ENCODE data around the gene FGF6. TPM values are rescaled to one million over a fixed set of nuclear protein-coding genes. Genes with fewer than 3 reads are reported as not detected.

FGF6 gene
- total RNA-seq, 3 donors from 2014 or later (not counting 1 experiment from before 2014, with no cell fraction given), result not detected

DNA sequence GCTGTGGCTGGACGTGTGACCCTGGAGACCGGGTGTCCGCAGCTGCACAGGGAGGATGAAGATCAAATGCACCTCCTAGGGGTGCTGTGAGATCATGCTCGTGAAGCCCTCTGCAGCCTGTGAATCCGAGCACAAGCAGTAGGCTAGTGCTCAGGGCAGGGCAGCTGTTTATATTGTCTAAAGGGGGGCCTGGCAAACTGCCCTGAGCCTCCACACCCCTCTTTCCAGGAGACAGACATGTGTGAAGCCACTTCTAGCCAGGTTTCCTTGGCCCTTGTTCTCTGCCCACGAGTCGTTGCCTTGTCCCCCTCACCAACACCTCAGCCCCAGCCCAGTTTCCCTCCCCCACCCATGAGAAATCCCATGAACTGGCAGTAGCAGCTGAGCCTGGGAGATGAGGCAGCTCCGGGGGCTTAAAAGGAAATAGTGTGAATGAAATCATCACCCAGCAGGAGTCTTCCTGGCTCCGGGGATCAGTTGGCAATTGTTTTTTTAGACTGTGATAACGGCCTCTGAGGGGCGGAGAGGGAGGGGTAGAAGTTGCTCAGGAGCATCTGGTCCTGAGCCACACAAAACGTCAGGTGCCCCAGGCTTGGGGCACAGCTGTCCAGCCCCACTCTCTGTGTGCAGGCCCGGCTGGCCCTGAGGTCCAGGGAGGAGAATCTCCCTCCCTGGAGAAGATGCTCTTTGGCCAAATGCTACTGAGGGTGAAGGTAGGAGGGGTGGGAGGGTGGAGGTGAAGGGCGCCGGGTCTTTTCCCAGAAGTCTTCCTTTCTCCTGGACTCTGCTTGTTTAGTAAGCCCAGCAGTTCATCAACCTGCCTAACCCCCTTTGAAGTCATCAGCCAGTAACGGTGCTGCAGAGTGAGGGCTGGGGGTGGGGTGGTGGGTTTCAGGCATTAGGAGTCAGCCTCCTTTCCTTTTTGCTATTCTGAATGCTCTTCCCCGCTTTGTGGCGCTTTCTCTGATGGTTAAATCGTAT, 4.0 kb downstream of the FGF6 start:
- Mint-ChIP-seq H3K27ac (no peak overlapping the region), H3K36me3 (no peaks in the 10 kb centered on the region), H3K4me1 (no peaks in the 10 kb centered on the region), H3K27me3 (ENCODE audit: low read depth in 2 of 2) (peaks cover 4 to 13% of the 10 kb centered on the region in 2 donors), H3K9me3 (no peaks in the 10 kb centered on the region), H3K4me3 (no peak overlapping the region)
- H3K9me3 ChIP-seq (ENCODE audit: control insufficient read depth, insufficient read depth, low read length), result no peaks in the 10 kb centered on the region
- H3K27ac ChIP-seq (ENCODE audit: low read length), result no peak overlapping the region
- ATAC-seq (no peak), DNase-seq (no peak)
- H3K36me3 ChIP-seq (ENCODE audit: control insufficient read depth, insufficient read depth, low read length), result no peaks in the 10 kb centered on the region
- no peaks in the 10 kb centered on the region for H3K27me3 ChIP-seq (ENCODE audit: control insufficient read depth, insufficient read depth, low read length)
- TF ChIP-seq, protein P1, sequence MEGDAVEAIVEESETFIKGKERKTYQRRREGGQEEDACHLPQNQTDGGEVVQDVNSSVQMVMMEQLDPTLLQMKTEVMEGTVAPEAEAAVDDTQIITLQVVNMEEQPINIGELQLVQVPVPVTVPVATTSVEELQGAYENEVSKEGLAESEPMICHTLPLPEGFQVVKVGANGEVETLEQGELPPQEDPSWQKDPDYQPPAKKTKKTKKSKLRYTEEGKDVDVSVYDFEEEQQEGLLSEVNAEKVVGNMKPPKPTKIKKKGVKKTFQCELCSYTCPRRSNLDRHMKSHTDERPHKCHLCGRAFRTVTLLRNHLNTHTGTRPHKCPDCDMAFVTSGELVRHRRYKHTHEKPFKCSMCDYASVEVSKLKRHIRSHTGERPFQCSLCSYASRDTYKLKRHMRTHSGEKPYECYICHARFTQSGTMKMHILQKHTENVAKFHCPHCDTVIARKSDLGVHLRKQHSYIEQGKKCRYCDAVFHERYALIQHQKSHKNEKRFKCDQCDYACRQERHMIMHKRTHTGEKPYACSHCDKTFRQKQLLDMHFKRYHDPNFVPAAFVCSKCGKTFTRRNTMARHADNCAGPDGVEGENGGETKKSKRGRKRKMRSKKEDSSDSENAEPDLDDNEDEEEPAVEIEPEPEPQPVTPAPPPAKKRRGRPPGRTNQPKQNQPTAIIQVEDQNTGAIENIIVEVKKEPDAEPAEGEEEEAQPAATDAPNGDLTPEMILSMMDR (IDR thresholded peaks at IDR 0.05), result no peak
- no peak overlapping the region for H3K4me3 ChIP-seq (ENCODE audit: low read length)
- intact Hi-C loops (cut with micrococcal nuclease), result no loop called here
- peaks cover 3% of the 10 kb centered on the region for H3K4me1 ChIP-seq (ENCODE audit: control insufficient read depth, insufficient read depth, low read length)
- WGBS (ENCODE audit: insufficient coverage), result 69% methylated on average over 15 of the region's 19 CpGs

DNA sequence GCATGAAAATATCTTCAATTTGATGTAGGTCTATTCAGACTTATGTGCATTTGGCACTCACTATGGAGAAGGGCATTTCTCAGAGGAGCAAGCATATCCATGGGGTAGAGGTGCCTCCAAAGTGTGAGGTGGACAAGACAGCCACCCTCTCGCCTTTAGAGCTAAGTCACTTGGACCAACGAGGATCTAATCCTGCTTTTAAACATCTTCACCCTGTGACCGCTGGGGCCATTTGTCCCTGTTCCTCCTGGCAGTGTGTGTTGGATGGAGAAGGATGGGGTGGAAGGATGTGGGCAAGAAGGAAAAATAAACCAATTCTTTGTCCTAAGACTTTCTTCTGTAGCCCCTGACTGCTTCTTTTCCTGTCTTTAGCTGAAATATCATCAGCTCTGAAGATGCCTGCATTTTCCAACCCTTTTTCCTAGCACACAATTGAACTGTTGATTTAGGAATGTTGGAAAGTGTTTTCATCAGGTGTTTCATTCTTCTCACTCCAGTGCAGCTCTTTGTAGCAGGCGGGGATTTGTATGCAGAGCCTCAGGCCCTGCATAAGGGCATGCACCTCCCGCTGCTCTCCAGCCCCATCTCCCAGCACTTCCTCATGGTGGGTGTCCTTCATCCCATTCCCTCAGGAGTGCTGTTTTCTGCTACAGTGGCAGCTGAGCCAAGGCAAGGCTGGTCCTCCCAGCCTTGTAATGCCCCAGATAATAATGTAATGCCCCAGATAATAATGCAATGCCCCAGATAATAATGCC, 5.3 kb downstream of the FGF6 start:
- peaks cover 4 to 15% of the 10 kb centered on the region in 2 donors for H3K27me3 Mint-ChIP-seq (ENCODE audit: low read depth in 2 of 2)
- ATAC-seq, result no peak
- no peak overlapping the region for H3K4me3 Mint-ChIP-seq
- no peak overlapping the region for H3K27ac ChIP-seq (ENCODE audit: low read length)
- intact Hi-C loops (cut with micrococcal nuclease), result no loop called here
- no peaks in the 10 kb centered on the region for H3K36me3 ChIP-seq (ENCODE audit: control insufficient read depth, insufficient read depth, low read length)
- H3K4me1 Mint-ChIP-seq, result no peaks in the 10 kb centered on the region
- H3K4me1 ChIP-seq (ENCODE audit: control insufficient read depth, insufficient read depth, low read length), result peaks cover 3% of the 10 kb centered on the region
- H3K36me3 Mint-ChIP-seq, result no peaks in the 10 kb centered on the region
- TF ChIP-seq, protein P1 (IDR thresholded peaks at IDR 0.05), result no peak
- DNase-seq, result no peak
- H3K27me3 ChIP-seq (ENCODE audit: control insufficient read depth, insufficient read depth, low read length), result no peaks in the 10 kb centered on the region
- H3K9me3 Mint-ChIP-seq, result no peaks in the 10 kb centered on the region
- no peak overlapping the region for H3K4me3 ChIP-seq (ENCODE audit: low read length)
- H3K27ac Mint-ChIP-seq, result no peak overlapping the region
- WGBS (ENCODE audit: insufficient coverage), result 94% methylated on average over 5 of the region's 5 CpGs
- H3K9me3 ChIP-seq (ENCODE audit: control insufficient read depth, insufficient read depth, low read length), result peaks cover 3% of the 10 kb centered on the region

DNA sequence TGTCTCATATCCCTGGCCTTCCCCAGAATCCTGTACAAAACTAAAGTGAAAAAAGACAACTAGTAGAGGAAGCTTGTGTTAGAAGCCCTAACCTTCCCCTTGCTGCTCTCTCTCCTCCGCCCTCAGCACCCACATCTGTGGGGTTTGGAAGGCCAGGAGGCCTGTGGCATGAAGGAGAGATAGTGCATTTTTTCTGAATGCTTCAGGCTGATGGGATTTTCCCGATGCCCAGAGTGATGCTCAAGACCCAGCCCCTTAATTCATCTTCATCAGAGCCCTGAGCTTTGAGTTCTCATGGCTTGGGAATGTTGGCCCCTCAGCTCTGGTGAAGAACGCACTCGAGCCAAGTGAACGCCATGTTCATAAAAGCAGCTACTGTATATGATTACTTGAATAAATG, 5.9 kb downstream of the FGF6 start:
- peaks cover 9% of the 10 kb centered on the region for H3K4me1 ChIP-seq (ENCODE audit: control insufficient read depth, insufficient read depth, low read length)
- intact Hi-C loops (cut with micrococcal nuclease), result no loop called here

More for the DNA sequence above, 5.9 kb downstream of the FGF6 start:
- Mint-ChIP-seq H3K27me3 (ENCODE audit: low read depth in 2 of 2) (peaks cover 4 to 15% of the 10 kb centered on the region in 2 donors), H3K4me3 (no peak overlapping the region), H3K36me3 (no peaks in the 10 kb centered on the region), H3K9me3 (no peaks in the 10 kb centered on the region), H3K27ac (no peak overlapping the region), H3K4me1 (no peaks in the 10 kb centered on the region)
- Histone ChIP-seq H3K27me3 (ENCODE audit: control insufficient read depth, insufficient read depth, low read length) (no peaks in the 10 kb centered on the region), H3K27ac (ENCODE audit: low read length) (no peak overlapping the region), H3K4me3 (ENCODE audit: low read length) (no peak overlapping the region), H3K9me3 (ENCODE audit: control insufficient read depth, insufficient read depth, low read length) (peaks cover 3% of the 10 kb centered on the region), H3K36me3 (ENCODE audit: control insufficient read depth, insufficient read depth, low read length) (no peaks in the 10 kb centered on the region)
- TF ChIP-seq, protein P1 (IDR thresholded peaks at IDR 0.05), result no peak
- WGBS (ENCODE audit: insufficient coverage), result 92% methylated on average over 3 of the region's 5 CpGs
- DNase-seq (no peak), ATAC-seq (no peak)
